AG08396 (cell line): Measurements from ENCODE around the gene DUSP23.

ENCODE experiments used
- DNase-seq: peaks from one replicate; pipeline ENCODE4 v3.0.0; 2012; ENCODE audit warnings: low spot score, mixed read lengths

The DUSP23 gene

GRCh38 chr1:159780583-159781582 is at the start of gene DUSP23:
Gene DUSP23 (plus strand): TSS chr1:159780962. CDS start chr1:159781101, 139 bp downstream.
- DNase-seq: peak; percentile 99

GRCh38 chr1:159737238-159737916 is 43.4 kb upstream of the DUSP23 start:
- DNase-seq: no peak

GRCh38 chr1:159743651-159744410 is 36.9 kb upstream of the DUSP23 start:
- DNase-seq: no peak

- no peak for DNase-seq
These were observed 34.1 kb upstream of the DUSP23 start for GRCh38 chr1:159746666-159747065.

- DNase-seq: no peak
These were observed 32.4 kb upstream of the DUSP23 start for GRCh38 chr1:159748370-159748769.

GRCh38 chr1:159749630-159750029 is 31.1 kb upstream of the DUSP23 start:
- DNase-seq: no peak

GRCh38 chr1:159750621-159751020 is 30.1 kb upstream of the DUSP23 start:
- DNase-seq: no peak

- DNase-seq: no peak
These were observed 29.7 kb upstream of the DUSP23 start for GRCh38 chr1:159751031-159751430.

- no peak for DNase-seq
These were observed 28.6 kb upstream of the DUSP23 start for GRCh38 chr1:159752135-159752580.

GRCh38 chr1:159753386-159753785 is 27.4 kb upstream of the DUSP23 start:
- DNase-seq: no peak

- DNase-seq: no peak
These were observed 25.2 kb upstream of the DUSP23 start for GRCh38 chr1:159755451-159756007.

- no peak for DNase-seq
These were observed 24.4 kb upstream of the DUSP23 start for GRCh38 chr1:159756397-159756796.

GRCh38 chr1:159763686-159764085 is 17.1 kb upstream of the DUSP23 start:
- no peak for DNase-seq

- no peak for DNase-seq
These were observed 15.0 kb upstream of the DUSP23 start for GRCh38 chr1:159765806-159766205.

- no peak for DNase-seq
These were observed 9.5 kb upstream of the DUSP23 start for GRCh38 chr1:159771127-159771895.

GRCh38 chr1:159774465-159774864 is 6.3 kb upstream of the DUSP23 start:
- DNase-seq: no peak

- no peak for DNase-seq
These were observed 5.0 kb upstream of the DUSP23 start for GRCh38 chr1:159775716-159776115.

- no peak for DNase-seq
These were observed 2.5 kb upstream of the DUSP23 start for GRCh38 chr1:159778266-159778665.

- no peak for DNase-seq
These were observed 1.3 kb upstream of the DUSP23 start for GRCh38 chr1:159779403-159779851.

GRCh38 chr1:159781992-159782391 is 1.2 kb downstream of the DUSP23 start:
- DNase-seq: no peak

- no peak for DNase-seq
These were observed 3.0 kb downstream of the DUSP23 start for GRCh38 chr1:159783724-159784123.
